GM12872 (cell line): ENCODE results near the gene TNFSF10.

Experiments used
- TF ChIP-seq, protein P1 (sequence below): IDR thresholded peaks from 3 replicates; pipeline ENCODE4 v1.5.1; 2011; ENCODE audit warnings: low read depth, mild to moderate bottlenecking, low read length, moderate library complexity; ENCODE audit not compliant: insufficient read depth

TNFSF10 gene

DNA sequence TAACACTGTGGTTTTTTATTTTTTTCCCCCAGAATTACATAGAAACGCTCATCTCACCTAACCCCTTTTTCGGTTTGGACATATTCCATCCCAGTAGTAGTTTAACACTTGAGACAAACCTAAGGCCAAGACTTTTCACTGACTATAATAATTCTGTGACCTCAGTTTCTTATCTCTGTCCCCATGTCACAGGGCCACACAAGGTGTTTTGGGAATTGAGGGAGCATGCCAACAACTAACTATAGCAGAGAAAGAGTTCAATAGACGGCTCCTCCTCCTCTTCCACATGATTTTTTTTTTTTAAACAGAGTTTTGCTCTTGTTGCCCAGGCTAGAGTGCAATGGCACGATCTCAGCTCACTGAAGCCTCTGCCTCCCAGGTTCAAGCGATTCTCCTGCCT, 47.5 kb downstream of the TNFSF10 start:
- TF ChIP-seq, protein P1, sequence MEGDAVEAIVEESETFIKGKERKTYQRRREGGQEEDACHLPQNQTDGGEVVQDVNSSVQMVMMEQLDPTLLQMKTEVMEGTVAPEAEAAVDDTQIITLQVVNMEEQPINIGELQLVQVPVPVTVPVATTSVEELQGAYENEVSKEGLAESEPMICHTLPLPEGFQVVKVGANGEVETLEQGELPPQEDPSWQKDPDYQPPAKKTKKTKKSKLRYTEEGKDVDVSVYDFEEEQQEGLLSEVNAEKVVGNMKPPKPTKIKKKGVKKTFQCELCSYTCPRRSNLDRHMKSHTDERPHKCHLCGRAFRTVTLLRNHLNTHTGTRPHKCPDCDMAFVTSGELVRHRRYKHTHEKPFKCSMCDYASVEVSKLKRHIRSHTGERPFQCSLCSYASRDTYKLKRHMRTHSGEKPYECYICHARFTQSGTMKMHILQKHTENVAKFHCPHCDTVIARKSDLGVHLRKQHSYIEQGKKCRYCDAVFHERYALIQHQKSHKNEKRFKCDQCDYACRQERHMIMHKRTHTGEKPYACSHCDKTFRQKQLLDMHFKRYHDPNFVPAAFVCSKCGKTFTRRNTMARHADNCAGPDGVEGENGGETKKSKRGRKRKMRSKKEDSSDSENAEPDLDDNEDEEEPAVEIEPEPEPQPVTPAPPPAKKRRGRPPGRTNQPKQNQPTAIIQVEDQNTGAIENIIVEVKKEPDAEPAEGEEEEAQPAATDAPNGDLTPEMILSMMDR, result no peak

DNA sequence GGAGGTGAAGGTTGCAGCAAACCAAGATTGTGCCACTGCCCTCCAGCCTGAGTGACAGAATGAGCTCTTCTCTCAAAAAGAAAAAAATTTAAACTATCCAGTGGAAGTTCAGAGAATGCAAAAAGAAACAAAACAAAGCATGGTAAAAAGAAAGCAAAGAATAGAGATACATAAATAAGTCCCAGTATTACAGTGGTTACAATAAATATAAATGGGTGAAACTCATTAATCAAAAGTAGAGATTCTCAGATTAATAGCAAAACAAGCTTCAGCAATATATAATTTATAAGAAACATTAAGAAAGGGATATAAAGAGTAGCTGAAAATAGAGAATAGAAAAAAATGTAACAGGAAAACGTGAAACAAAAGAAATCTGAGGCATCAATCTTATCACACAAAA, 51.3 kb downstream of the TNFSF10 start:
- TF ChIP-seq, protein P1, result no peak

DNA sequence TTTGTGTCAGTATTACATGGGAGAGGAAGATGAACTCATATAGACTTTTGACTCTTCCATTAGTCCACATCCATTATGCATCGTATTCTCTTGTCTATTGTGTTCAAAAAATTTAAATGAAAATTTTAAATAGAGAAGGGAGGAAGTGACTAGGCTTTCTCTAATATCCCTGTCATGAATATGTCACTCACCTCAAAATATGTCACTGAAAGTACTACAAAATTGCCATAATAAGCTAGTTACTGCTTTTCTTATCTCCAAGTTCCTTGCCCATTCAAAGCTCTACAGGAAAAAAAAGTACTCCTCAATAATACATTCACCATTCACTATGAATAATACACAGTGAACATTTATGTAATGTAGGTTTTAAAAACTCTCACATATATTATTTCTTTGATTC, 52.6 kb downstream of the TNFSF10 start:
- TF ChIP-seq, protein P1, result no peak

DNA sequence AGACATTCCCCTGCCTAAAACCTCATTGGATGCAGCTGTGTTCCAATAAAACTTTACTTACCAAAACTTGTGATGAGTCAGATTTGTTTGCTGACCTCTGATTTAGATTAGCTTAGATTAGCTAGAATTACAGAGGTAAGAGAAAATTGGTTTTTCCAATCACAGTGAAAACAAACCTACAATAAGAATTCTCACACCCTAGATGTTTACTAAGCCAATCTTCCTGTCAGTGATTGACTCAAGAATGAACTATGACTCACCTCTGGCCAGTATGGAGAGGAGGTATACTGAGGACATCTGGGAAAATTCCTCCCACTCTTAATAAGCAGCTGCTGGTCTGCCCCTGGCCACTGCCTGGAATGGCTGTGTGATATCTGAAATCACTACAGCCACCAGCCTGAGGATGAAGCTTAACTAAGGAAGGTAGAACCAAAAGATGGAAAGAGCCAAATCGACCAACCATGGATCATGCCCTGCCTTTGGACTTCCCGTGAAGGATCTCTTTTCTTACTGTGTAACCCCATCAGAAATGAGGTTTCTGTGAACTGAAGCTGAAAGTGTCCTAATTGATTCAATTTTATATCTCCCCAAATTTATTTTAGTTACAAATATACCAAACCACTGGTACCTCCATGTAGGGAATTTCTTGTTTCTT, 55.9 kb downstream of the TNFSF10 start:
- TF ChIP-seq, protein P1, result no peak

GRCh38 chr3:172466553-172467130, 56.6 kb downstream of the TNFSF10 start:
- TF ChIP-seq, protein P1, result no peak

- TF ChIP-seq, protein P1, result no peak
Measured at GRCh38 chr3:172465281-172465680, 57.9 kb downstream of the TNFSF10 start.

- TF ChIP-seq, protein P1, result no peak
Measured at GRCh38 chr3:172464306-172464705, 58.9 kb downstream of the TNFSF10 start.
